Raji (cell line): Measurements from ENCODE around the gene ACTR3.

Source experiments
- POLR2A ChIP-seq: IDR thresholded peaks from 2 replicates; pipeline ENCODE4 v1.6.1; 2011; ENCODE audit warnings: low read depth, low read length, control low read depth; ENCODE audit not compliant: insufficient read depth

ACTR3 gene

DNA sequence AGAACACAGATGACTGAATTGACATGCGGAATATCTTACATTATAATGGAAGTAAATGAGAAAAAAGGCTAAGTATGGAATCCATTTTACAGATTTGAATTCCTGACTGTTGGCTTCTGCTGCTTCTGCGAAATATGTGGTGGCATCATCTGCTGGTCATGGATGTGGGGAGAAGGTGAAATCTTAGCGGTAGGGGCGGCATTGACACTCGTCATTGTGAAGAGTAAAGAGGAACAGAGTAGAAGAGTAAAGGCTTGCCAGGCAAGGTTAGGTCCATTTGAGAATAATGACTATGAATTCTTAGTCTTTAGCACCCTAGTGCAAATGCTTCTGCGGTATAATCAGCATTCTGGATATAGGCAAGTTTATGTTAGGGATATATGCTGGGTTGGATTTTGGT is 32.4 kb downstream of the ACTR3 start:
- no peak for TF ChIP-seq POLR2A

DNA sequence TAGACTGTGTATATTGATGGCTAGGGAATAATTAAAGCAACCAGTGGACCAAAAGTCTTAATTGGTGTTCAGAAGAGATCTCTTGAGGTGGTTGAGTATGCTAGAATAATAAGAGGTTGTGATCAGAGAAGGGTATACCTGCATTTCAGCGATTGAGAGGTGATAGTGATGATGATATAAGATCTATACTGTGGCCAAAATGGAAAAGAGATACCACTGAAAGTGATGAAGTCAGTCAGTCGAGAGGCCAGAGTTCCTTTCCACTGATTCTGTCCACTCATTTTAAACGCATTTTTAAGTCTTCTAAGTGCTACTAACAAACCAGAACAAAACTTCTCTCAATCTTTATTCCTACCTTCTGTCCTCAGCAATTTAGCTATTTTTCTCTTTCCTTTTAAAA is 32.9 kb downstream of the ACTR3 start:
- no peak for TF ChIP-seq POLR2A

DNA sequence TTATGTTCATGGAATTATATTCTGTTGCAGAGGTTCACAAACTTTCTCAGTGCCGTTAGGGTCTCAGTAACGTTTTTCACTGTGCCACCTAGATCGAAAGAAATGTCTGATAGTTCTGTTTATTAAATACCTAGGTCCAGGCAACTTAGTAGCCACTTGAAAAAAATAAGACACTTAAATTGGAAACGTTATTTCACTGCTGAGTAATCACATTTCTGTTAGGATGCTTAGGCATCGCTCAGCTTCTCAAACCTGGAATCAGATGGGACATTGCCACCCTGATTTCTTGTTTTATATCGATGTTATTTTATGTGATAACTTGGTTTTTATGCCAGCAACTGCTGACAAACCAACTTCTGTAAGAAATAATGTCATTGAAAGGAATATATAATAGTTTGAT is 36.0 kb downstream of the ACTR3 start:
- TF ChIP-seq POLR2A = no peak

DNA sequence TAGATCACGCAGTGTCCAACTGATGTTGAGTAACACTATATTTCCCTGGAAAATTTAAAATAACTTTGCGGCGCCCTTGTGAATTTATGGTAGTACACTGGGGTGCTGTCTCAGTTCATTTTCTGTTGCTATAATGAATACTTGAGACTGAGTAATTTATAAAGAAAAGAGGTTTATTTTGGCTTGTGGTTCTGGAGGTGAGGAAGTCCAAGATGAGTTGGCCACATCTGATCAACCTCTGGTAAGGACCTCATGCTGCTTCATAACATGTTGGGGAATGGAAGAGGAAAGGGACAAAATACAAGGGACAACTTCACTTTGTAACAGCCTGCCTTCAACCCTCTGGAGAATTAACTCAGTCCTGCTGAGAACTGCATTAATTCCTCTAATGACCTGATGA is 36.4 kb downstream of the ACTR3 start:
- TF ChIP-seq POLR2A = no peak

DNA sequence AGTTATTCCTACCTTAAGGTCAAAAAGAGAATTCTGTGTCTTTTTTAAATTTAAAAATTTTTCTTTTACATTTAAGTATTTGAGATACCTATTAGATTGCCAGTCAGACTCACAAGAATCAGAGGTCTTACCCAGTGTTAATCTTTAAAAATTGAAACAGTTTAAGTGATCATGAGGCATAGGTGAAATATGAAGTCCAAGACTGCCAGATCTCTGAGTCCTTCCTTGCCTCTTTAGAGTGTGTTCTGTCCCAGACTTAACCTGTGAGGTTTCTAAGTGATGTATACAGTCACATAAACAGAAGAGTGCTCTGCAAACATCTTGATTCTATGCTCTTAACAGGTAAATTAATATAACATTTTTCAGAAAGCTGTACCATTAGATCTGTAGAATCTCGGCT is 40.6 kb downstream of the ACTR3 start:
- no peak for TF ChIP-seq POLR2A

DNA sequence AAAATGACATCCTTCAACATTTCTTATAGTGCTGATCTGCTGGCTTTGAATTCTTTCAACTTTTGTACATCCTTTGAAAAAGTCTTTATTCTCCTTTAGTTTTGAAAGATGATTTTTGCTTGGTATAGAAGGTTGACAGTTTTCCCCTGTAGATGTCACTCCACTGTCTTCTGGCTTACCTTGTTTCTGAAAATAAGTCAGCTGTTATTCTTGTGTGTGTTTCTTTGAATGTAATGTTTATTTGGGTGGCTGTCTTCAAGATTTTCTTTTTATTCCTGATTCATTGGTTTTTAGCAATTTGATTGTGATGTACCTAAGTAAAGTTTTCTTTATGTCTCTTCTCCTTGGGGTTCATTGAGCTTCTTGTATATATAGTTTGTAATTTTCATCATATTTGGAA is 47.6 kb downstream of the ACTR3 start:
- no peak for TF ChIP-seq POLR2A

DNA sequence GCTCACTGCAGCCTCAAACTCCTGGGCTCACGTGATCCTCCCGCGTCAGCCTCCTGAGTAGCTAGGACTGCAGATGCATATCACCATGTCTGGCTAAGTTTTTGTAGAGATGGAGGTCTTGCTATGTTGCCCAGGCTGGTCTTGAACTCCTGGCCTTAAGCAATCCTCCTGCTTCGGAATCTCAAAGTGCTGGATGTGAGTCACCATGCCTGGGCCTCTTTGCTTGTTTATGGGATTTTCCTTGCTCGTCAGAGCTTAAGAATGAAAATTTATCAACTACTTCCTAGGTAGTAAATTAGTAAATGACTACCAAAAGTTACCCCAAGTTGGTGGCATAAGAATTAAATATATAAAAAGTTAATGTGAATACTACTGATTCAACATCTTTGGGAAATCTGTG is 51.0 kb downstream of the ACTR3 start:
- TF ChIP-seq POLR2A = no peak

DNA sequence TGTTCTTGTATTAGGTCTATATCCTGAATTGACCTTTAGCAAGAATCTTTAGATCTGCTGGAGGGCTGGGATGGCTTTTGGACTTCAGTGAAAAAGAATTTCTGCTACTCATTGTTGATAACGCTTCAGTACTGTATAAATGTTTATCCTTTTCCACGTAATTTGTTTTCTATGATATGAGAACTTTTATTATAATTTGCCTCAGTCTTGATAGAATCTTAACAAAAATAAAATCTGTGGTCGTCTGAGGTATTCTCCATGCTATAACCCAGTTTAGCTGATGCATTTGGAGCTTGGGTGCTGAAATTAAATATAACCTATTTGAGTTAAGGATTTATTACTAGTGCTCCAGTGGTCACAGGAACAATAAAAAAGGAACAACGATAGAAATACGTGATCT is 71.1 kb downstream of the ACTR3 start:
- no peak for TF ChIP-seq POLR2A

DNA sequence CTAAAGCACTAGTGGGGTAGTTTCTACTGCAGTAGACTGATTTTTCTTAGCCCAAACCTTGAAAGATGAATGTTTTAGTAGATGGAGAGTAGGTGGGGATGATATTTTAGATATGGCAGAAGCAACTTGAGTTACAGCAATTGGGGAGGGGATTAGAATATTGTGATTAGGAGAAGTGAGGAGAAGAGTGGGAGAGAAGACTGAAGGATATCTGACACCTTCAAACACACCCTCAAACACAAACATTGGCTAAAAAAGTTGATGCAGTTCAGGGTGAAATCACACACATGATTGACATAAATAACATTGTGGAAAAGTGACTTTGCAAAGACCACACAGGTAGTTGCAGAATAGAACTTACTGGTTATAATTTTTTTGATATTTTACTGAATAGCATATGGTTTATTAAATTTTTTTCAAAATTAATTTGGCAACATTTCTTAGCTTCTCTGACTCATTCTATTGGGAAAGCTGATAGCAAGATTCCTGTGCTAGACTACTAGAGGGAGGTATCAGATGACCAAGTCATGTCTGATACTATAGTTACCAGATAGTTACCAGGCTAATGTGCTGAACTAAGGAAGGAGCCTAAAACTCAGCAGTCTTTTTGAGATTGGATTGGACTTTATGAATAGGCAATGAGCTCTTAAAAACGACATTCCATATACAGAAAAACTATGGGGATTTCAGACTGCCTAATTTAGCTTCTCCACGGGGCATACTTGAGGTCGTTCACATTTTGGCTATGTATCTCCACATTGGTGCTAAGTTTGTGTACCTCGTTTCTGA is 73.0 kb downstream of the ACTR3 start:
- TF ChIP-seq POLR2A = no peak

DNA sequence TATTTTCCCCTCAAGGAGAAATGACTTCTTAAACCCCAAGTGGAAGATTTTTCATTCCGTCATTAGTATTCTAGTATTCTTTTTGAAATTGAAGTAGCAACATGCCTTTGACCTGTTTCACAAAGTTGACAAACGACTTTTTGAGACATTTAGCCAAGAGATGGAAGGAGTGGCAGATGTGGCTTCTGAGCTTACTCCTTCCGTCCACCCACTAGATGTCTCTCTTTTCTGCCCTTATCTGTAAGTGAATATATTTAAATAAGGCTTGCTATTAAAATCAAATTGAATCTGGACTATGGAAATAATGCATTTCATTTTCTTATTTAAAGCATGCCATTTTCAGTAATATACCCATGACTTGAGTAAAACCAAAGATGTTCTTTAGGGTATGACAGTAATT is 74.1 kb downstream of the ACTR3 start:
- TF ChIP-seq POLR2A = no peak

DNA sequence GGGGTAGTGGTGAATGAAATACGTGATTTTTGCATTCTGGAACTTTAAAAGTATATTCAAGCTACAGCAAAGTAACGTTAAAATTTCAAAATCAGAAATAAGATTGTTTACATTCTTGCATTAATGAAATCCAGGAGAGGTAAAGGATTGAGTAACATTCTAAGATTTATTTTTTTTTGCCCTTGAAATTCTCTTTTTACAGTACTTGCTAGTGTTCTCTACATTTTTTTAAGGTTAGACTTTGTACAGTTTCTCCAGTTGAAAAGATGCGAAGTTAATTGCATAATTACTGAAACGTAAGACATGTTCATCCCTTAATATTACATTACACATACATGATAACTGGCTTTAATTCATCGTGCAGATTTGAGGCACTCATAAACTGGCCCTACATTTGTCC is 74.5 kb downstream of the ACTR3 start:
- TF ChIP-seq POLR2A = no peak

DNA sequence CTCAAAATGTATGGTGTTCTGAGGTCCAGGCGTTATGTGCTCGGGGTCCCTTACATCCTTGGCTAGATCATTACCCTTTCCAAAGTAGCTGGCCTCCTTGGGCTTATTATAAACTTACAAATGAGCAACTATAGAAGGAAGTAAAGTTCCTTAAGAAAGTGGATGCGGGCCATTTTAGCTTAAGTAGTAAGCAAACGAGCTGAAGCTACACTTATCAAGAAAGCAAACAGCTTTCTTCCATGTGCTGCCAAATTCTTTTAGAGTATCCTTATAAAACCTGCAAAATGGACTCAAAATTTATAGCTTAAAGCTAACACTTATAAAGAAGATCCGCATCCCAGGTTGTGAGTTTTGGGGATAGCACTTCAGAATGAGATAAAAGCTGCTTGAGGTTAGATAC is 75.3 kb downstream of the ACTR3 start:
- no peak for TF ChIP-seq POLR2A

DNA sequence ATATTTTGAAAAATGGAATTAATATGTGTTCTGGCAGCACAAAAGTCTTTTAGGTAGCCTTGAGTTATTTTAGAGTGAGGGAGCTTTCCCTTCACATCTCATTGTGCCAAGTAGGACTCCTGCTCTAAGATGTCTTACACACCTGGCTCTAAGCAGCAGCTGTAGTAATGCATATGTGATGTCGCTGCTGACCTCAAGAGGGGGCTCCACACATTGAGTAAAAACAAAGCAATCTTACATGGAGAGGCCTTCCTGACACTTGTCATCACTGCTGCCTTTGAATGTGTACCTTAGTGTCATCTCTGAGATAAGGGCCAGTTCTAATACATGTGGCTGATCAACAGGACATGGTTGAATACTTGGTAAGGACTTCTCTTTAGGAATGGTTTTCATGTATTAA is 75.8 kb downstream of the ACTR3 start:
- no peak for TF ChIP-seq POLR2A

DNA sequence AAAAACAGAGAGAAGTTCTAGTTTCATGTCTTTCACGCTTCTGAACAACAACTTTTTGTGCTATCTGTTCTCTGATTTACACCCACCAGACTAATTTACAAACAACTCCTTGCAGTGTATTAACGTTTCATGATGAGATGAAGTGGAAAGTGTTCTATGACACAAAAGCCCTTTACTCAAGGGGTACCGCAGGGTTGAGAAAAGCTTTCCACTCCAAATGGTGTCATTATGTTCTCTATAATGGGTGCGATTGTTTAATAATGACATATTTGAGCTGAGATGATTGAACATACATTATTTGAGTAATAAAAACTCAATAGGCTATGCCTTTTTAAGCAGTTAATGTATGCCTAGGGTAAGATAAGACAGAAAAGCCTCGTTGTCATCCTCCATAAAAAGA is 76.3 kb downstream of the ACTR3 start:
- TF ChIP-seq POLR2A = no peak

DNA sequence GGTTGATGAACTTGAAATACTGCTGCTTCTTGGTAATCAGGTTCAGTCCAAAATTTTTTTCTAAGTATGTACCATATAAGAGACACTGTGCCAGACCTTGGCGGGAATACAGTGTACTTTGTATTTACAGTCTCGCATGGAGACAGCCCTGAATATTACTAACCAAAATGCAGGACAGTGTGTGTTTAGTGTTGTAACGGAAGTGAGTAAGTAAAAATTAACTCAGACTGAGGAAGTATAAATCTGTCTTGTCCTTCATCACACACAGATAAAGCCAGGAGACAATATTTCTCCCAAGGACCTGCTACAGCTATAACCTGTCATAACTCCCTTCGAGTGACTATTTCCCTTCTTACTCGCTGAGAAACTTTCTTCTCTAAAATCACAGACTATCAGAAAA is 76.9 kb downstream of the ACTR3 start:
- TF ChIP-seq POLR2A = no peak

DNA sequence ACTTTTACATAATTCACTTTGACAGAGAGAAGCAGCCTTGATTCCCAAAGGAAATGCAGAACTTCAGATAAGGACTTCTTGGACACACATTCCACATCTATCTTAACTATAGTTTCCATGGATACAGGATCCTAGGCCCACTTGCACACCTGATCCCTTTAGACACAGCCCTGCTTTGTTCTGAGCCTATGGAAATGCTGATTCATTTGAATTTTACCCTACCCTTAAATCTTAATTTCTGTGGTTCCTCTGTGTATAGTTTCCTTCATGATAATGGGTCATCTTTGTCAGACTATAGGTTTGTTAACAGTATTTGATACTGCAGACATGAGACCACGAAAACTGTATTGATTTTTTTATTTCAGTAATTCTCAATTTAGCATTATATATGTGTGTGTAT is 77.4 kb downstream of the ACTR3 start:
- TF ChIP-seq POLR2A = no peak

DNA sequence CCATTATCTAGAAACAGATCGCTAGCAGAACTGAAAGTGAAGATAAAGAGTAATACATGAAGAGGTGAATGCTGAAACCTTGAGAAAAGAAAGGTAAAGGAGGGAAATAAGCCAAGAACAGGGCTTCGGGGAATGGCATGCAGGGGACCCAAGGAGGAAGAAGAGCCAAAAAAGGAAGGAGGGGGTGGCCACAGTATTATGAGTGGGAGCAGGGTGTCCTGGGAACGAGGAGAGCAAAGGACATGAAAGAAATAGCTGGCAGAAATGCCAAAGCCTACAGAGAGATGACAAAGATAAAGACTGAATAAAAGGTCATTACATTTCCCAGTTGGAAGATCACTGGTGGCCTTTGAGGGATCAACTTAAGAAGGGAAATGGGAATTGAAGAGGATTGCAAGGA is 82.9 kb downstream of the ACTR3 start:
- TF ChIP-seq POLR2A = no peak
